Lower leg skin (tissue), 3 donors: ENCODE results near the gene RIMKLA.

Experiments used
- CTCF ChIP-seq, 3 donors: fragments of 450-650 bp; IDR thresholded peaks; one replicate each; pipeline ENCODE4 v1.5.1; 2016; ENCODE audit warnings: antibody characterized with exemption in 3 of 3, mild to moderate bottlenecking in 3 of 3, moderate library complexity in 2 of 3
- POLR2A ChIP-seq, 2 donors: fragments of 450-650 bp; IDR thresholded peaks; one replicate each; pipeline ENCODE4 v1.6.1; 2016 to 2017; ENCODE audit warnings: antibody characterized with exemption in 2 of 2, mild to moderate bottlenecking in 1 of 2, moderate library complexity in 1 of 2

DNA sequence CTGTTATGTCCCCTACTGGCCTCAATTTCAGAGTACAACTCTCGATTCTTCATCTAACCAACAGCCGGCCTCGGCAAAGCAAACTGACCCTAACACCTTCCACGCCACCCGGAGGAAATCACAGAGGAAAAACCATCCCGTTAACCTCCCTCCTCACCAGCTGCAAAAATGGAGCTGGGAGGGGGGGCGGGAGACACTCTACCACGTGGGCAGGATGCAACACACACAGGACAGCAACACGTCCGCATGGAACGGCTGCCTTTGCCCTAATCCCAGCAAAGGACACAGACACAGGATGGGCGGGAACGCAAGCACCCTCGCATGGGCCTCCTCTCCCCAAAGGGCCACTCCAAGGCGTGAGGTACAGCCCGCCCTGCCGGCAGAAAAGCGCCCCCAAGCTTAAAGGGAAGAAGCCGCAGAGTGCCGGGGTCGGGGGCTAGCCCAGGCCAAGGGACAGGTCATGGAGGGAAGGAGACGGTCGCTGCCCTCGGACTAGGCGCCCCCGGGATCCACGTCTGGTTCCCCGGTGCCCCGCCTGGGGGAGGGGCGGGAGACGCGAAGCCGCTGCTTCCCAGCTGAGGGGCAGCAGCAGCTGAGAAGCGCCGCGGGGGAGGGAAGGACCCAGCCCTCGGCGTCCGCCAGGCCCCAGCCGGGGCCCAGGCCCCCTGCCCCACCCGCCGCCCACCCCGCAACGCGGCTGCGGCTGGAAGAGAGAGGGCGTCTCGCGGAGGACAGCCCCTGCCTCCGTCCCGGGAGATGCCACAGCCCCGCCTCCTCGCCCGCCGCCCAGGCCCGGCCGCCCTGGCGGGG is 46.1 kb upstream of the RIMKLA start:
- TF ChIP-seq CTCF (IDR thresholded peaks at IDR 0.05) (no peak), POLR2A (IDR thresholded peaks at IDR 0.05) (no peak)
